Right lobe of liver (tissue), 4 donors: ENCODE data around the gene EXPH5.

Source experiments
- POLR2A ChIP-seq: fragments of 450-650 bp; IDR thresholded peaks from one replicate; pipeline ENCODE4 v1.6.1; 2017; ENCODE audit warnings: antibody characterized with exemption, mild to moderate bottlenecking
- TF ChIP-seq, protein P1 (sequence below), 4 donors: fragments of 200-600 bp in 3 of 4; fragments of 450-650 bp in 1 of 4; IDR thresholded peaks; one replicate each; pipeline versions ENCODE4 v1.5.1 to v1.8.0; 2016 to 2022; ENCODE audit warnings: antibody characterized with exemption in 4 of 4, mild to moderate bottlenecking in 2 of 4
- donor health status: DM: no; HTN: no; CAD: no.
- donor health status: DM: no; HTN: no; CAD: no.
- donor health status: DM: no; HTN: yes; CAD: no.

GRCh38 chr11:108639146-108639545 lies 45.6 kb upstream of the EXPH5 start:
- no peak for TF ChIP-seq POLR2A
- TF ChIP-seq, protein P1, sequence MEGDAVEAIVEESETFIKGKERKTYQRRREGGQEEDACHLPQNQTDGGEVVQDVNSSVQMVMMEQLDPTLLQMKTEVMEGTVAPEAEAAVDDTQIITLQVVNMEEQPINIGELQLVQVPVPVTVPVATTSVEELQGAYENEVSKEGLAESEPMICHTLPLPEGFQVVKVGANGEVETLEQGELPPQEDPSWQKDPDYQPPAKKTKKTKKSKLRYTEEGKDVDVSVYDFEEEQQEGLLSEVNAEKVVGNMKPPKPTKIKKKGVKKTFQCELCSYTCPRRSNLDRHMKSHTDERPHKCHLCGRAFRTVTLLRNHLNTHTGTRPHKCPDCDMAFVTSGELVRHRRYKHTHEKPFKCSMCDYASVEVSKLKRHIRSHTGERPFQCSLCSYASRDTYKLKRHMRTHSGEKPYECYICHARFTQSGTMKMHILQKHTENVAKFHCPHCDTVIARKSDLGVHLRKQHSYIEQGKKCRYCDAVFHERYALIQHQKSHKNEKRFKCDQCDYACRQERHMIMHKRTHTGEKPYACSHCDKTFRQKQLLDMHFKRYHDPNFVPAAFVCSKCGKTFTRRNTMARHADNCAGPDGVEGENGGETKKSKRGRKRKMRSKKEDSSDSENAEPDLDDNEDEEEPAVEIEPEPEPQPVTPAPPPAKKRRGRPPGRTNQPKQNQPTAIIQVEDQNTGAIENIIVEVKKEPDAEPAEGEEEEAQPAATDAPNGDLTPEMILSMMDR (IDR thresholded peaks at IDR 0.05): no peak
